Common myeloid progenitor, CD34-positive (primary cell): ENCODE data around the gene IGSF9B.

Source experiments
- CTCF ChIA-PET: fragments of 350-600 bp; sonication (Branson Sonifier 250); formaldehyde crosslinking; loops from one replicate; lab custom pipeline; 2021; ENCODE audit warnings: antibody characterized with exemption; lab: Charles Lee
- POLR2A ChIA-PET: fragments of 350-600 bp; sonication (Branson Sonifier 250); formaldehyde crosslinking; loops from one replicate; lab custom pipeline; 2021; ENCODE audit warnings: antibody characterized with exemption; lab: Charles Lee
- DNase-seq, 3 donors: peaks; one replicate each; pipeline versions ENCODE4 v3.0.0 to v3.0.0-alpha.2; 2013
- H3K27ac ChIP-seq, 2 experiments: 1 replicate in 1 of 2; 2 replicates in 1 of 2; pipeline ENCODE4 v1.7.0; 2013; ENCODE audit warnings: inconsistent platforms in 2 of 2, low read length in 2 of 2, mild to moderate bottlenecking in 2 of 2, low read depth in 1 of 2, moderate library complexity in 1 of 2; ENCODE audit not compliant: severe bottlenecking in 2 of 2, insufficient read depth in 1 of 2, poor library complexity in 1 of 2
- H3K27me3 ChIP-seq, 5 experiments: replicated peaks in 2 of 5; 1 replicate in 3 of 5; 2 replicates in 2 of 5; pipeline versions ENCODE4 v1.6.1 to v1.7.0; 2013; ENCODE audit warnings: low read length in 4 of 5, mild to moderate bottlenecking in 2 of 5, moderate library complexity in 2 of 5, inconsistent platforms in 1 of 5; ENCODE audit not compliant: insufficient read depth in 5 of 5, control insufficient read depth in 4 of 5
- H3K36me3 ChIP-seq, 4 experiments: 1 replicate in 2 of 4; 2 replicates in 2 of 4; pipeline versions ENCODE4 v1.6.1 to v1.7.0; 2013; ENCODE audit warnings: low read length in 3 of 4, control low read depth in 1 of 4, mild to moderate bottlenecking in 1 of 4; ENCODE audit not compliant: control insufficient read depth in 4 of 4, insufficient read depth in 4 of 4
- H3K4me1 ChIP-seq, 4 experiments: 1 replicate in 3 of 4; 2 replicates in 1 of 4; pipeline versions ENCODE4 v1.6.1 to v1.7.1; 2013; ENCODE audit warnings: low read length in 3 of 4, mild to moderate bottlenecking in 3 of 4, control low read depth in 1 of 4, inconsistent platforms in 1 of 4, moderate library complexity in 1 of 4; ENCODE audit not compliant: control insufficient read depth in 4 of 4, insufficient read depth in 4 of 4; ENCODE audit errors: control extremely low read depth in 1 of 4
- H3K4me3 ChIP-seq, 7 experiments: 1 replicate in 4 of 7; 2 replicates in 3 of 7; pipeline versions ENCODE4 v1.5.1 to v1.7.0; 2013; ENCODE audit warnings: mild to moderate bottlenecking in 7 of 7, low read length in 6 of 7, moderate library complexity in 6 of 7, inconsistent platforms in 2 of 7, low read depth in 2 of 7, control low read depth in 1 of 7; ENCODE audit not compliant: insufficient read depth in 4 of 7, control insufficient read depth in 1 of 7; ENCODE audit errors: extremely low read depth in 1 of 7
- H3K9me3 ChIP-seq, 5 experiments: 1 replicate in 4 of 5; 2 replicates in 1 of 5; pipeline versions ENCODE4 v1.6.1 to v1.7.1; 2013; ENCODE audit warnings: low read length in 4 of 5, mild to moderate bottlenecking in 2 of 5, inconsistent platforms in 1 of 5, low read depth in 1 of 5, moderate library complexity in 1 of 5; ENCODE audit not compliant: control insufficient read depth in 4 of 5, insufficient read depth in 2 of 5; ENCODE audit errors: control extremely low read depth in 1 of 5
- WGBS: methylation state at CpG from one replicate; pipeline ENCODE4 v1.1.5; 2013; ENCODE audit not compliant: insufficient coverage; 5-methylcytosine and 5-hydroxymethylcytosine counted together

The IGSF9B gene

DNA sequence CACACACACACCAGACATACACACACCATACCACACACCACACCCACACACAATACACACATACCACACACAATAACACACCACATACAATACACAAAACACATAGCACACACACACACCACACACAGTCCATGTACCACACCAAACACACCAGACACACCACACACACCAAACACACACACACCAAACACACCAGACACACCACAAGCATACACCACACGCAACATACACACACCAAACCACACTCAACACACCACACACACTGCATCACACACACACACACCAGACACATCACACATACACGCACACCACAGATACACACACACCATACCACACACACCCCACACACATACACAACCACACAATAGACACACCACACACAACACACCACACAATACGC, 54.8 kb downstream of the IGSF9B start:
- Histone ChIP-seq H3K9me3 (no peaks in the 10 kb centered on the region), H3K27ac (no peak overlapping the region), H3K4me1 (no peaks in the 10 kb centered on the region), H3K4me3 (no peak overlapping the region), H3K27me3 (peaks cover 0 to 6% (median 0%) of the 10 kb centered on the region in 5 experiments), H3K36me3 (no peaks in the 10 kb centered on the region)
- peak in 1 of 3 donors; percentile 5 for DNase-seq
- POLR2A ChIA-PET = no interaction called here
- CTCF ChIA-PET = no interaction called here
- 100% methylated on average over 2 of the region's 3 CpGs for WGBS

DNA sequence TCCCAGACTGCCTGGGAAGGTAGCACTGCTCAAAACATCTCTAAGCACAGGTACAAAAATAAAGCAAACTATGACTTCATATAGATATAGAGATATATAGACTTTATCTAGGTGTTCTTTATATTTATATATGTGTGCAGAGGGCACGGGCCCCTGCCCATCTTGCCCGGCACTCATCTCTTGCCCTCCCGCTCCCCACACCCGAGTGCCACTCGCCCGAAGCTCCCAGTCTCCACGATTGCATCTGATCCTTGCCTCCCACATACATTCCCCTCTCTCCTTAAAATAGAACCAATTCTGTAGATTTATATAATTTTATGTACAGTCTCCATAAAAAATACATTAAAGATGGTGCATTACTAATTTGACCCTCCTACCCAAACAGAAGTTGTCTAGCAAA, 55.5 kb downstream of the IGSF9B start:
- Histone ChIP-seq H3K4me3 (no peak overlapping the region), H3K4me1 (no peaks in the 10 kb centered on the region), H3K27ac (no peak overlapping the region), H3K36me3 (no peaks in the 10 kb centered on the region), H3K9me3 (no peaks in the 10 kb centered on the region), H3K27me3 (peaks cover 0 to 6% (median 0%) of the 10 kb centered on the region in 5 experiments)
- ChIA-PET CTCF (no interaction called here), POLR2A (no interaction called here)
- no peak for DNase-seq
- no CpG with 5 or more reads among the region's 7 CpGs for WGBS

DNA sequence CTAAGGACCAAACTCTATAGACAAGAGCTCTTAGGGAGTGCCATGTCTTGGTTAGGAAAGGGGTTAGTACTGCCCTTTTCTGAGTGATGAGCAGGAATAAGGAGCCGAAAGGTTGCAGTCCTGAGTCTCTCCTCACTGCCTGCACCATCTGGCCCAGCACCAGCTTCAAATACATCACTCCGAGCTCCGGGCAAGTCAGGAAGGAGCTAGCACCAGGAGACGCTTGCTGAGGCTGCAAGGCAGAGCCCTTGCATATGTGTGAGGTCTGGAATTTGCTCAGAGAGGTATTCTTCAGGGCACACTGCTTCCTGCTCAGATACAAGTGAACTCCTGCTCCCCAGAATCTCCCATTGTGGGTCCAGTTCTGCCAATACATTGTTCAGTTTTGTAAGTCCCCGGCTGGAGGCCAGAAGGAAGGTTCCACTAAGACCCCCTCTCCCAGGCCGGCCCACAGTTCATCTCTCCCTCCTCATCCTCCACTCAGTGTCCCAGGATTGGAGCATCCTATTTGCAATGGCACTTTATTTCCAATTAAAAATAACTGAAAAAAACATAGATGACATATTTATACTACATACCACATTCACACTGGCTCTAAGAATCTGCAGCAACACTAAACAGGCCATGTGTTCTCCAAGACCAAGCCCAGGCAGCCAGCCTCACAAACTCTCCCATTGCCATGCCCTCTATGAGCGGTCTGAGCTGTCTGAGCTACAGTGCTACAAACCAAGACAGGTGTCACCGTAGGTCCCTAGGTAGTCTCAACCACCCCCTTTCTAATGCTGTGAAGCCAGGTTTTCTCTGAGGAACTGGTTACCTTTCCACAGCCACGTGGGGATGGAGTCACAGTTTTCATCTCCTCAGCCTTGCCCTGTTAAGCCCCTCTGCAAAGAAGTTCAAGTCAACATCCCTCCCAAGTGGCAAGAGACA, 56.3 kb downstream of the IGSF9B start:
- ChIA-PET CTCF (no interaction called here), POLR2A (no interaction called here)
- Histone ChIP-seq H3K36me3 (no peaks in the 10 kb centered on the region), H3K4me3 (no peak overlapping the region), H3K27ac (no peak overlapping the region), H3K4me1 (no peaks in the 10 kb centered on the region), H3K27me3 (peaks cover 0 to 6% (median 0%) of the 10 kb centered on the region in 5 experiments), H3K9me3 (no peaks in the 10 kb centered on the region)
- no peak for DNase-seq
- 95% methylated on average over 9 of the region's 9 CpGs for WGBS

DNA sequence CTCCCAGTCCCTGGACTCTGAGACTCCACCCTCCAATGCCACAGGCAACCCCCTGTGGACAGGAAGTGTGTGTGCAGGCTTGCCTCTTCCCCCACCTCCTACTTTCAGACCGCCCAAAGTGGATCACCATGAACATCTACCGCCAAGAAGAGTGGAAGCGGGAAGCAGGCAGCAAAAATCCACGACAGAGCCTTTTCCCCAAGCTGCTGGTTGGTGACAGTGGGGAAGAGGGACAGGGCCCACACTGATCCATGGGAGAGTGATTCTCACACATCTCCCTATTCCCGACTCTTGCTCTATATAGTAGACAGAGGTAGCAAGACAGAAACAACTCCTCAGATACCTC, 58.0 kb downstream of the IGSF9B start:
- H3K27ac ChIP-seq = no peak overlapping the region
- H3K4me1 ChIP-seq = no peaks in the 10 kb centered on the region
- no peak for DNase-seq
- ChIA-PET CTCF (no interaction called here), POLR2A (no interaction called here)
- no peaks in the 10 kb centered on the region for H3K9me3 ChIP-seq
- H3K27me3 ChIP-seq = peaks cover 0 to 9% (median 0%) of the 10 kb centered on the region in 5 experiments
- WGBS = 100% methylated on average over 2 of the region's 5 CpGs
- H3K36me3 ChIP-seq = no peaks in the 10 kb centered on the region
- no peak overlapping the region for H3K4me3 ChIP-seq

DNA sequence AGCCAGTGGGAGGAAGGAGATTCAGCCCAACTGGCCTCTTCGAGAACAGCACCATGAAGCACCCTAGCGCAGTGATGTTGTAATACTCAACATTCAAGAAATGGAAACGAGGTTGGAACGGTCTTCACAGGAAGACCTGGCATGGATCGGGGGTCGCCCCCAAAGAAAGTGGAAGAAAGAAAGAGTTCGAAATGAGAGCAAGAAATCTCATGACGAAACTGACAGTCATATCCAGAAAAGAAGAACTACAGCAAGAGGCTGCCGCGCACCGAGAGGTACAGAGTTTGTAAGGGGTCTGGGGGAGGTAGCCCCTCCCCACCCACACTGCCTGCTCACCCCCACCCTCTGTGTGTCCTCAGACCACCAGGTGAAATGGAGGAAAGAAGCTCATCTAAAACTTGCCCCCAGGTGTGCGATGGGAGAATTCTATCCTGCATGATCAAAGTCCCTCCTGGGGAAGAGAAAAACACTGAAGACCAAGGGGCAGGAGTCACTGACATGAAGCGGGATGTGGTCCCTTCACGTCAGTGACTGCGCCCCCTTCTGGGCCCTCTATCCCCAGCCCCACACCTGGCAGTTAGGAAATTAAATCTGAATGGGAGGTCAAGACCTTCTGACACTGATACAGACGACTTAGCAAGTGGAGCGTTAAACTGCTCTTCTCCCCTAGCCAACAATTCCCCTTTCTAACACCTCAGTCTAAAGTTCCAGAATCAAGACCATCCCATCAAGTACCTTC, 58.6 kb downstream of the IGSF9B start:
- no peak overlapping the region for H3K27ac ChIP-seq
- H3K27me3 ChIP-seq = peaks cover 0 to 9% (median 0%) of the 10 kb centered on the region in 5 experiments
- ChIA-PET CTCF (no interaction called here), POLR2A (no interaction called here)
- no peaks in the 10 kb centered on the region for H3K36me3 ChIP-seq
- WGBS = 88% methylated on average over 10 of the region's 17 CpGs
- DNase-seq = no peak
- H3K4me1 ChIP-seq = no peaks in the 10 kb centered on the region
- no peak overlapping the region for H3K4me3 ChIP-seq
- no peaks in the 10 kb centered on the region for H3K9me3 ChIP-seq

DNA sequence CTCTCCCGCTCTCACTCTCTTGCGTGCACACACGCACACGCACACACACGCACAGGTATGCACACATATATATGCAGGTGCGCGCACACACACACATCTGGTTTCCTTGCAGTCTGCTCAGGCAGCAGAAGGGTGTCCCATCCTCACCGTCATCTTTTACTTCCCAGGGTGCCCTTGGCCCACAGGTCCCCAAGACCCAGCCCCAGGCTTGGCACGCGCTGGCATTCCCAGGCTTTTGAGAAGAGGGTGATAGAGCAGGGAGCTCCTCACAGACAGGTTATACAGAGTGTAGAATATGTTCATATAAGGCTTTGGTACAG, 59.5 kb downstream of the IGSF9B start:
- 93% methylated on average over 7 of the region's 10 CpGs for WGBS
- POLR2A ChIA-PET = no interaction called here
- CTCF ChIA-PET = no interaction called here
- Histone ChIP-seq H3K27me3 (peaks cover 0 to 9% (median 0%) of the 10 kb centered on the region in 5 experiments), H3K9me3 (no peaks in the 10 kb centered on the region), H3K27ac (no peak overlapping the region), H3K4me3 (no peak overlapping the region), H3K36me3 (no peaks in the 10 kb centered on the region), H3K4me1 (no peaks in the 10 kb centered on the region)
- DNase-seq = no peak

DNA sequence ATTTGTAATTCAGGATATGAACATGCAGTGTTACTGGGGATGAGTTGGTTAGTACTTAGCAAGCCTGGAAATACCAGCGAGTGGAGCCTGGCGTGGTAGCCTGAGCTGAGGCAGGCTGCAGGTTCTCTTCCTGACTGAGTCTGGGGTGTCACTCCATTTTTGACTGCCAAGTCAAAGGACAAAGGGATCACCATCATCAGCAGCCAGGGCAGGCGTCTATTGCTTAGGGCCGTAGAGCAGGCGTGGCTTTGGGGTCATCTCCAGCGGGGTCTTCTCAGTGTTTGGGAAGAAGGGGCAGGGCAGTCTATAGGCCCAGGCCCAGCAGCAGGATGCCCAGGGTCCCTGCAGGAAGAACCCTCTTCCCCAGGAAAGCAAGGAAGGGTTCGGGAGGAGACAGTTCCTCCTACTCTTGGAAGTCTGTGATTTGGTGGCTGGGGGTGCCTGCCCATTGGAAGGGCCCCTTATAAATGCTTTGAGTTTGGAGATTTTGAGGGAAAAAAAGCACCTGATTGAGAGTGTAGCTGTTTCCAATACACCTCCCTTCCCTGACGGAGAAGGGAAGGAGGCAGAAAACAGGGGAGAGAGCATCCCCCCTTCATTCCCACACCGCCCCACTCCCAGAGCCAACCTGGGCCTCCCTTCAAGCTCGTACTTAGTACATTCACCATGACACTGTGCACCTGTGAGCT, 60.0 kb downstream of the IGSF9B start:
- no peaks in the 10 kb centered on the region for H3K36me3 ChIP-seq
- H3K4me1 ChIP-seq = no peaks in the 10 kb centered on the region
- WGBS = 100% methylated on average over 4 of the region's 10 CpGs
- ChIA-PET CTCF (no interaction called here), POLR2A (no interaction called here)
- H3K27ac ChIP-seq = no peak overlapping the region
- no peak overlapping the region for H3K4me3 ChIP-seq
- no peaks in the 10 kb centered on the region for H3K9me3 ChIP-seq
- DNase-seq = no peak
- peaks cover 0 to 9% (median 0%) of the 10 kb centered on the region in 5 experiments for H3K27me3 ChIP-seq
